Activated T-cell treated with anti-CD3 and anti-CD28 coated beads, Interleukin-2, amount 50 U/mL, for 1 hour (primary cell): ENCODE results near the gene STAT4.

ENCODE experiments used
- DNase-seq: peaks from one replicate; pipeline ENCODE4 v3.0.0-alpha.2; 2020

Gene STAT4

GRCh38 chr2:191173206-191173605, 22.4 kb upstream of the STAT4 start:
- DNase-seq = no peak

- DNase-seq = no peak
Observed at GRCh38 chr2:191171708-191172355, 21.0 kb upstream of the STAT4 start.

GRCh38 chr2:191171286-191171685, 20.5 kb upstream of the STAT4 start:
- no peak for DNase-seq

GRCh38 chr2:191170773-191171172, 20.0 kb upstream of the STAT4 start:
- no peak for DNase-seq

GRCh38 chr2:191170301-191170636, 19.5 kb upstream of the STAT4 start:
- no peak for DNase-seq

GRCh38 chr2:191169456-191170300, 18.9 kb upstream of the STAT4 start:
- DNase-seq = no peak

- no peak for DNase-seq
Observed at GRCh38 chr2:191167766-191168165, 17.0 kb upstream of the STAT4 start.

- DNase-seq = no peak
Observed at GRCh38 chr2:191166756-191167445, 16.1 kb upstream of the STAT4 start.

GRCh38 chr2:191166111-191166755, 15.4 kb upstream of the STAT4 start:
- DNase-seq = no peak

- DNase-seq = no peak
Observed at GRCh38 chr2:191165176-191165643, 14.4 kb upstream of the STAT4 start.

- DNase-seq = no peak
Observed at GRCh38 chr2:191158747-191159146, 8.0 kb upstream of the STAT4 start.

- no peak for DNase-seq
Observed at GRCh38 chr2:191158193-191158592, 7.4 kb upstream of the STAT4 start.

- DNase-seq = no peak
Observed at GRCh38 chr2:191155608-191156071, 4.8 kb upstream of the STAT4 start.

- no peak for DNase-seq
Observed at GRCh38 chr2:191153716-191154115, 2.9 kb upstream of the STAT4 start.

GRCh38 chr2:191152482-191153240, 1.9 kb upstream of the STAT4 start:
- DNase-seq = no peak

- no peak for DNase-seq
Observed at GRCh38 chr2:191151331-191151730, 537 bp upstream of the STAT4 start.

GRCh38 chr2:191150230-191150599, 579 bp downstream of the STAT4 start:
- no peak for DNase-seq

- no peak for DNase-seq
Observed at GRCh38 chr2:191149391-191149790, 1.4 kb downstream of the STAT4 start.

GRCh38 chr2:191148791-191149190, 2.0 kb downstream of the STAT4 start:
- no peak for DNase-seq

GRCh38 chr2:191148281-191148680, 2.5 kb downstream of the STAT4 start:
- no peak for DNase-seq

- DNase-seq = no peak
Observed at GRCh38 chr2:191145769-191146471, 4.9 kb downstream of the STAT4 start.

GRCh38 chr2:191144217-191144616, 6.6 kb downstream of the STAT4 start:
- no peak for DNase-seq
